Right lobe of liver (tissue), 6 donors: ENCODE measurements around the gene SF3B4. TPM values are rescaled to one million over a fixed set of nuclear protein-coding genes. Genes with fewer than 3 reads are reported as not detected.
A peak's percentile ranks its signal among the peaks of the same experiment; 100 is the strongest.

Experiments
- ATAC-seq, 4 donors: fragments of 200-7000 bp; cut with Tn5 transposase; one replicate each; pipeline ENCODE4 v1.9.1; 2020; ENCODE audit warnings: mild to moderate bottlenecking in 4 of 4, moderate library complexity in 4 of 4
- DNase-seq, 3 donors: peaks; one replicate each; pipeline ENCODE4 v3.0.0-alpha.2; 2020
- H3K27ac ChIP-seq, 3 donors: fragments of 200-600 bp; one replicate each; pipeline ENCODE4 v1.8.0; 2022
- H3K27me3 ChIP-seq, 2 donors: fragments of 200-600 bp; one replicate each; pipeline ENCODE4 v1.8.0; 2022
- H3K36me3 ChIP-seq, 4 donors: fragments of 200-600 bp; sonication (generic) in 1 of 4; one replicate each; pipeline versions ENCODE4 v1.5.1 to v1.8.0; 2017 to 2022; ENCODE audit warnings: control low read depth in 1 of 4
- H3K4me1 ChIP-seq, 4 donors: fragments of 200-600 bp; sonication (generic) in 1 of 4; one replicate each; pipeline versions ENCODE4 v1.5.1 to v1.8.0; 2017 to 2022; ENCODE audit warnings: control low read depth in 1 of 4
- H3K4me3 ChIP-seq, 3 donors: fragments of 200-600 bp; one replicate each; pipeline ENCODE4 v1.8.0; 2022
- H3K9me3 ChIP-seq, 4 donors: fragments of 200-600 bp; sonication (generic) in 1 of 4; one replicate each; pipeline versions ENCODE4 v1.5.1 to v1.8.0; 2017 to 2022; ENCODE audit warnings: control low read depth in 1 of 4
- CTCF ChIP-seq, 4 donors: fragments of 200-600 bp in 3 of 4; fragments of 450-650 bp in 1 of 4; IDR thresholded peaks; one replicate each; pipeline versions ENCODE4 v1.5.1 to v1.8.0; 2016 to 2022; ENCODE audit warnings: antibody characterized with exemption in 4 of 4, mild to moderate bottlenecking in 2 of 4
- POLR2A ChIP-seq: fragments of 450-650 bp; IDR thresholded peaks from one replicate; pipeline ENCODE4 v1.6.1; 2017; ENCODE audit warnings: antibody characterized with exemption, mild to moderate bottlenecking
- WGBS: methylation state at CpG from one replicate; pipeline ENCODE4 v1.1.6; 2018; ENCODE audit warnings: low coverage, low lambda C conversion rate; ENCODE audit not compliant: insufficient coverage; ENCODE audit errors: missing lambda C conversion rate; 5-methylcytosine and 5-hydroxymethylcytosine counted together
- intact Hi-C, 2 donors: fragments of 100-400 bp; cut with DNase I; formaldehyde crosslinking; loops; one replicate each; pipeline versions ENCODE4 v1.11.2 to v1.14.1; 2022
- total RNA-seq, 6 experiments: library from RNA; depleted of rRNA in 2 of 6; stranded (reverse); fragments of >200 nt in 2 of 6; fragmentation: NEBNext Ultra II Directional in 3 of 6; extraction: Animal tissue kit (Norgen Biotek cat#: 25700) in 3 of 6; gene quantifications; one replicate each; pipeline versions ENCODE4 v1.1.0 to v1.2.4, GENCODE V29; 2016 to 2023
- donor health status: DM: no; HTN: yes; CAD: no.
- donor health status: DM: no; HTN: no; CAD: no.
- donor health status: DM: no; HTN: no; CAD: no.
- donor health status: DM: no; HTN: yes; CAD: no.
- donor health status: DM: no; HTN: yes; CAD: no.

SF3B4 gene
- total RNA-seq, 6 experiments from 2014 or later, result 8.2 to 18.5 (median 12.2) TPM

- H3K27me3 ChIP-seq, result no peaks in the 10 kb centered on the region
- no peak for ATAC-seq
- intact Hi-C loops, result no loop called here
- 75% methylated on average over 6 of the region's 10 CpGs for WGBS
- peaks cover 0 to 13% (median 3%) of the 10 kb centered on the region in 4 donors for H3K4me1 ChIP-seq
- no peak for TF ChIP-seq CTCF (IDR thresholded peaks at IDR 0.05)
- no peak for TF ChIP-seq POLR2A
- no peak overlapping the region for H3K4me3 ChIP-seq
- no peaks in the 10 kb centered on the region for H3K9me3 ChIP-seq
- peaks cover 20 to 42% (median 30%) of the 10 kb centered on the region in 4 donors for H3K36me3 ChIP-seq
- DNase-seq, result no peak
- no peak overlapping the region for H3K27ac ChIP-seq
Measured at GRCh38 chr1:149923626-149924025, 4.0 kb downstream of the SF3B4 start.

- TF ChIP-seq CTCF (IDR thresholded peaks at IDR 0.05) (no peak), POLR2A (no peak)
- Histone ChIP-seq H3K27ac (no peak within 1 kb of the TSS), H3K4me3 (peak within 1 kb of the TSS; percentile 16 to 26 (median 16)), H3K27me3 (no peaks in the 10 kb centered on the region), H3K9me3 (no peaks in the 10 kb centered on the region), H3K4me1 (peaks cover 0 to 10% (median 0%) of the 10 kb centered on the region in 4 donors), H3K36me3 (peaks cover 0 to 4% (median 3%) of the 10 kb centered on the region in 4 donors)
- 7% methylated on average over 13 of the region's 24 CpGs for WGBS
- DNase-seq (no peak), ATAC-seq (peak in 2 of 4 donors; percentile 18 to 45)
- intact Hi-C loops, result no loop called here
Measured at GRCh38 chr1:149917571-149918144, 9.9 kb downstream of the SF3B4 start, which contains the start of gene SV2A. TSS of gene SV2A (minus strand) at chr1:149917844. CDS start at chr1:149913840, 4,004 bp downstream.

GRCh38 chr1:149916898-149917252 is 10.7 kb downstream of the SF3B4 start:
- ATAC-seq, result no peak
- no peak overlapping the region for H3K4me3 ChIP-seq
- no peak overlapping the region for H3K27ac ChIP-seq
- H3K27me3 ChIP-seq, result no peaks in the 10 kb centered on the region
- intact Hi-C loops, result no loop called here
- H3K36me3 ChIP-seq, result no peaks in the 10 kb centered on the region
- no peak for TF ChIP-seq POLR2A
- no peak for TF ChIP-seq CTCF (IDR thresholded peaks at IDR 0.05)
- no peak for DNase-seq
- no peaks in the 10 kb centered on the region for H3K9me3 ChIP-seq
- WGBS, result 13% methylated on average over 8 of the region's 10 CpGs
- H3K4me1 ChIP-seq, result peaks cover 0 to 10% (median 0%) of the 10 kb centered on the region in 4 donors

GRCh38 chr1:149916193-149916897 is 11.3 kb downstream of the SF3B4 start:
- Histone ChIP-seq H3K4me3 (no peak overlapping the region), H3K4me1 (peaks cover 0 to 10% (median 0%) of the 10 kb centered on the region in 4 donors), H3K9me3 (no peaks in the 10 kb centered on the region), H3K36me3 (no peaks in the 10 kb centered on the region), H3K27me3 (no peaks in the 10 kb centered on the region), H3K27ac (no peak overlapping the region)
- TF ChIP-seq POLR2A (no peak), CTCF (IDR thresholded peaks at IDR 0.05) (no peak)
- intact Hi-C loops, result no loop called here
- DNase-seq (no peak), ATAC-seq (no peak)
- 29% methylated on average over 6 of the region's 9 CpGs for WGBS
